HCT116 (cell line): Measurements from ENCODE around the gene HACE1. TPM values are rescaled to one million over a fixed set of nuclear protein-coding genes. Genes with fewer than 3 reads are reported as not detected.
"Not testable (repeated sequence)": the region's sequence is repeated elsewhere in the genome, so short reads cannot be mapped to it uniquely, and the experiment has no call there.

Source experiments
- ATAC-seq: fragments of 200-7000 bp; cut with Tn5 transposase; 2 replicates; pipeline ENCODE4 v1.9.1; 2020; ENCODE audit warnings: mild to moderate bottlenecking, moderate library complexity
- BruUV-seq: library from RNA; stranded (reverse); fragments of 400-500 nt; replicated peaks from 2 replicates; lab custom pipeline; 2021; lab: Mats Ljungman, UMichigan
- CTCF ChIA-PET: fragments of 300-600 bp; sonication (Branson Sonifier 250); formaldehyde crosslinking; loops from one replicate; lab custom pipeline; 2021; ENCODE audit warnings: antibody characterized with exemption; lab: Charles Lee
- POLR2A ChIA-PET: fragments of 300-600, 350-600 bp; sonication (Branson Sonifier 250); formaldehyde crosslinking; loops from one replicate; lab custom pipeline; 2021; ENCODE audit warnings: antibody characterized with exemption; lab: Charles Lee
- RAD21 ChIA-PET, 2 experiments: fragments of 300-600 bp; sonication (Branson Sonifier 250); formaldehyde crosslinking; loops; one replicate each; lab custom pipeline; 2023; ENCODE audit warnings: low total read pairs in 2 of 2; ENCODE audit not compliant: uncharacterized antibody in 2 of 2, unreplicated experiment in 2 of 2, low non-redundant PET in 1 of 2; lab: Charles Lee
- DNase-seq: peaks from one replicate; pipeline ENCODE4 v3.0.0-alpha.2; 2010; ENCODE audit warnings: low read depth, low spot score
- H2AFZ ChIP-seq: fragments of 200-600 bp; shearing (Covaris generic), sonication (generic); 2 replicates; pipeline ENCODE4 v1.6.1; 2017; ENCODE audit warnings: low read depth, mixed run types, mixed read lengths, antibody characterized with exemption, low read length; ENCODE audit not compliant: poor library complexity, severe bottlenecking
- H3K27ac ChIP-seq: 2 replicates; pipeline ENCODE4 v1.5.1; 2012; ENCODE audit warnings: low read depth, low read length
- H3K27me3 ChIP-seq: fragments of 200-600 bp; sonication (generic); 2 replicates; pipeline ENCODE4 v1.6.1; 2016; ENCODE audit warnings: mixed run types, low read length, mixed read lengths; ENCODE audit not compliant: insufficient read depth
- H3K36me3 ChIP-seq, 2 experiments: fragments of 200-500 bp in 1 of 2; fragments of 200-600 bp in 1 of 2; sonication (Bioruptor generic) in 1 of 2; sonication (generic) in 1 of 2; 2 replicates each; pipeline versions ENCODE4 v1.5.1 to v1.6.1; 2014 to 2016; ENCODE audit warnings: low read length in 2 of 2, inconsistent platforms in 1 of 2, mixed read lengths in 1 of 2, mixed run types in 1 of 2; ENCODE audit not compliant: insufficient read depth in 2 of 2, control insufficient read depth in 1 of 2
- H3K4me1 ChIP-seq, 2 experiments: fragments of 200-600 bp in 1 of 2; sonication (generic) in 1 of 2; 2 replicates each; pipeline versions ENCODE4 v1.5.1 to v1.6.1; 2012 to 2017; ENCODE audit warnings: low read length in 2 of 2, inconsistent platforms in 1 of 2, mild to moderate bottlenecking in 1 of 2, mixed read lengths in 1 of 2, mixed run types in 1 of 2, moderate library complexity in 1 of 2; ENCODE audit not compliant: insufficient read depth in 2 of 2, control insufficient read depth in 1 of 2
- H3K4me2 ChIP-seq: fragments of 200-600 bp; sonication (generic); 2 replicates; pipeline ENCODE4 v1.6.1; 2017; ENCODE audit warnings: mixed run types, low read length, mixed read lengths
- H3K4me3 ChIP-seq, 2 experiments: fragments of 200-600 bp in 1 of 2; sonication (generic) in 1 of 2; replicated peaks in 1 of 2; 2 replicates each; pipeline ENCODE4 v1.5.1; 2011 to 2016; ENCODE audit warnings: low read length in 2 of 2, control low read depth in 1 of 2, low read depth in 1 of 2, mild to moderate bottlenecking in 1 of 2, mixed read lengths in 1 of 2, mixed run types in 1 of 2
- H3K79me2 ChIP-seq: fragments of 200-600 bp; sonication (generic); 2 replicates; pipeline ENCODE4 v1.6.1; 2017; ENCODE audit warnings: mild to moderate bottlenecking, mixed run types, low read length, moderate library complexity, mixed read lengths; ENCODE audit not compliant: insufficient read depth
- H3K9ac ChIP-seq: fragments of 200-600 bp; sonication (generic); 2 replicates; pipeline ENCODE4 v1.6.1; 2016; ENCODE audit warnings: low read length, mixed read lengths
- H3K9me2 ChIP-seq: fragments of 200-600 bp; sonication (generic), shearing (Covaris generic); 2 replicates; pipeline ENCODE4 v1.6.1; 2017; ENCODE audit warnings: mixed run types, mild to moderate bottlenecking, moderate library complexity; ENCODE audit not compliant: insufficient read depth
- H3K9me3 ChIP-seq, 2 experiments: fragments of 200-500 bp in 1 of 2; fragments of 200-600 bp in 1 of 2; sonication (Bioruptor generic) in 1 of 2; sonication (generic) in 1 of 2; 2 replicates each; pipeline ENCODE4 v1.6.1; 2014 to 2017; ENCODE audit warnings: low read length in 2 of 2, mixed read lengths in 2 of 2, inconsistent platforms in 1 of 2, low read depth in 1 of 2, mild to moderate bottlenecking in 1 of 2, mixed run types in 1 of 2, moderate library complexity in 1 of 2; ENCODE audit not compliant: control insufficient read depth in 1 of 2, insufficient read depth in 1 of 2
- H4K20me1 ChIP-seq: fragments of 200-600 bp; sonication (generic), shearing (Covaris generic); 2 replicates; pipeline ENCODE4 v1.6.1; 2017; ENCODE audit warnings: mixed run types, mild to moderate bottlenecking, moderate library complexity; ENCODE audit not compliant: insufficient read depth
- CTCF ChIP-seq, 3 experiments: fragments of 200-600 bp in 1 of 3; sonication (generic) in 1 of 3; IDR thresholded peaks in 2 of 3; conservative IDR thresholded peaks in 1 of 3; 2 replicates each; pipeline ENCODE4 v1.5.1; 2012 to 2017; ENCODE audit warnings: low read depth in 2 of 3, low read length in 2 of 3, antibody characterized with exemption in 1 of 3, borderline replicate concordance in 1 of 3, control low read depth in 1 of 3, mild to moderate bottlenecking in 1 of 3, mixed read lengths in 1 of 3, mixed run types in 1 of 3, moderate library complexity in 1 of 3; ENCODE audit not compliant: insufficient read depth in 1 of 3
- ELF1 ChIP-seq: IDR thresholded peaks from 2 replicates; pipeline ENCODE4 v1.6.1; 2012; ENCODE audit warnings: low read depth, borderline replicate concordance
- EZH2 ChIP-seq: fragments of 200-600 bp; sonication (generic); IDR thresholded peaks from 2 replicates; pipeline ENCODE4 v1.6.1; 2017; ENCODE audit warnings: antibody characterized with exemption, mixed run types
- POLR2AphosphoS5 ChIP-seq: IDR thresholded peaks from 2 replicates; pipeline ENCODE4 v1.6.1; 2011; ENCODE audit warnings: mild to moderate bottlenecking, low read depth, low read length, moderate library complexity
- ZFX ChIP-seq: fragments of 450-650 bp; IDR thresholded peaks from 2 replicates; pipeline ENCODE4 v1.6.1; 2017
- intact Hi-C: fragments of 100-400 bp; cut with micrococcal nuclease; formaldehyde crosslinking; loops from 2 replicates; pipeline ENCODE4 v1.10.0; 2022
- total RNA-seq: library from RNA; stranded (reverse); gene quantifications from one replicate; pipeline ENCODE4 v1.2.1, GENCODE V29; 2021; ENCODE audit not compliant: unreplicated experiment

Gene HACE1
- total RNA-seq, 1 experiment from 2014 or later = 10.9 TPM

- no peaks in the 10 kb centered on the region for H3K27me3 ChIP-seq
- no peak overlapping the region for H3K9ac ChIP-seq
- no peaks in the 10 kb centered on the region for H3K36me3 ChIP-seq
- ChIA-PET CTCF (no interaction called here), POLR2A (no interaction called here), RAD21 (no interaction called here)
- no peaks in the 10 kb centered on the region for H3K9me3 ChIP-seq
- H3K79me2 ChIP-seq = no peaks in the 10 kb centered on the region
- H3K4me3 ChIP-seq = no peak overlapping the region
- intact Hi-C loops = no loop called here
- H3K4me1 ChIP-seq = no peaks in the 10 kb centered on the region
- TF ChIP-seq ZFX (no peak), EZH2 (no peak), ELF1 (no peak), POLR2AphosphoS5 (no peak)
- ATAC-seq (no peak), DNase-seq (no peak)
- H3K9me2 ChIP-seq = no peaks in the 10 kb centered on the region
- H3K27ac ChIP-seq = no peak overlapping the region
- no TSS peak for BruUV-seq
- no peaks in the 10 kb centered on the region for H4K20me1 ChIP-seq
- no peak overlapping the region for H3K4me2 ChIP-seq
- no peak overlapping the region for H2AFZ ChIP-seq
These were observed 106.5 kb downstream of the HACE1 start for GRCh38 chr6:104753251-104753650.

- intact Hi-C loops = no loop called here
- no peak overlapping the region for H3K4me2 ChIP-seq
- H3K36me3 ChIP-seq = no peaks in the 10 kb centered on the region
- no peaks in the 10 kb centered on the region for H3K9me2 ChIP-seq
- TF ChIP-seq ELF1 (no peak), CTCF (IDR thresholded peaks at IDR 0.05 in 2 of 3, conservative IDR thresholded peaks at IDR 0.05 in 1 of 3; ENCODE audit: borderline replicate concordance in 1 of 3, insufficient read depth in 1 of 3, low read depth in 2 of 3, low read length in 2 of 3) (no peak)
- no peak overlapping the region for H3K27ac ChIP-seq
- no peak overlapping the region for H3K4me3 ChIP-seq
- ChIA-PET CTCF (no interaction called here), RAD21 (no interaction called here), POLR2A (no interaction called here)
- H4K20me1 ChIP-seq = no peaks in the 10 kb centered on the region
- H2AFZ ChIP-seq = no peak overlapping the region
- H3K4me1 ChIP-seq = no peaks in the 10 kb centered on the region
- ATAC-seq = no peak
- H3K9ac ChIP-seq = no peak overlapping the region
- DNase-seq = no peak
- no TSS peak for BruUV-seq
- no peaks in the 10 kb centered on the region for H3K9me3 ChIP-seq
- H3K27me3 ChIP-seq = no peaks in the 10 kb centered on the region
- H3K79me2 ChIP-seq = no peaks in the 10 kb centered on the region
These were observed 109.3 kb downstream of the HACE1 start for GRCh38 chr6:104750449-104750848.

- H3K4me1 ChIP-seq, DNase-seq, intact Hi-C loops, H3K9me2 ChIP-seq, H3K36me3 ChIP-seq, ATAC-seq, H2AFZ ChIP-seq, H3K9me3 ChIP-seq, RAD21 ChIA-PET, CTCF ChIA-PET, BruUV-seq, H3K79me2 ChIP-seq, H3K27me3 ChIP-seq, H3K4me2 ChIP-seq, H3K27ac ChIP-seq, POLR2A ChIA-PET, H4K20me1 ChIP-seq, H3K9ac ChIP-seq, H3K4me3 ChIP-seq: not testable (repeated sequence)
These were observed 120.6 kb downstream of the HACE1 start for GRCh38 chr6:104739124-104739523.

- H3K4me1 ChIP-seq, H3K9me2 ChIP-seq, CTCF ChIA-PET, H3K4me2 ChIP-seq, BruUV-seq, H3K9me3 ChIP-seq, H3K27me3 ChIP-seq, H3K4me3 ChIP-seq, H4K20me1 ChIP-seq, POLR2A ChIA-PET, intact Hi-C loops, H2AFZ ChIP-seq, H3K9ac ChIP-seq, H3K27ac ChIP-seq, H3K36me3 ChIP-seq, H3K79me2 ChIP-seq, DNase-seq, ATAC-seq, RAD21 ChIA-PET: not testable (repeated sequence)
These were observed 122.2 kb downstream of the HACE1 start for GRCh38 chr6:104737567-104737966.
